Mucosa of rectum (tissue), 2 donors: ENCODE data around the gene CCDC167.

Experiments used
- H3K27ac ChIP-seq, 2 donors: one replicate each; pipeline ENCODE4 v1.7.0; 2013; ENCODE audit warnings: inconsistent platforms in 2 of 2, low read depth in 2 of 2, low read length in 2 of 2
- H3K27me3 ChIP-seq, 2 donors: one replicate each; pipeline ENCODE4 v1.7.0; 2013; ENCODE audit warnings: low read length in 2 of 2; ENCODE audit not compliant: control insufficient read depth in 2 of 2, insufficient read depth in 2 of 2
- H3K36me3 ChIP-seq, 2 donors: one replicate each; pipeline ENCODE4 v1.7.0; 2013; ENCODE audit warnings: low read length in 2 of 2; ENCODE audit not compliant: control insufficient read depth in 2 of 2, insufficient read depth in 2 of 2
- H3K4me1 ChIP-seq, 2 donors: one replicate each; pipeline ENCODE4 v1.7.0; 2013; ENCODE audit warnings: low read length in 2 of 2, mild to moderate bottlenecking in 1 of 2; ENCODE audit not compliant: control insufficient read depth in 2 of 2, insufficient read depth in 2 of 2
- H3K4me3 ChIP-seq, 2 donors: one replicate each; pipeline ENCODE4 v1.7.0; 2013; ENCODE audit warnings: low read length in 2 of 2
- H3K9ac ChIP-seq, 2 donors: one replicate each; pipeline ENCODE4 v1.7.0; 2013; ENCODE audit warnings: low read length in 2 of 2, low read depth in 1 of 2, mild to moderate bottlenecking in 1 of 2
- H3K9me3 ChIP-seq, 2 donors: one replicate each; pipeline ENCODE4 v1.7.0; 2013; ENCODE audit warnings: low read length in 2 of 2; ENCODE audit not compliant: control insufficient read depth in 2 of 2
- donor health status: healthy.
- donor health status: Normal muscosa, but diverticular disease.

Gene CCDC167

GRCh38 chr6:37519461-37519860, 19.8 kb upstream of the CCDC167 start:
- Histone ChIP-seq H3K36me3 (no peaks in the 10 kb centered on the region), H3K4me1 (peaks cover 0 to 6% of the 10 kb centered on the region in 2 donors), H3K27me3 (peaks cover 0 to 3% of the 10 kb centered on the region in 2 donors)

GRCh38 chr6:37518116-37518515, 18.4 kb upstream of the CCDC167 start:
- Histone ChIP-seq H3K27me3 (peaks cover 2 to 6% of the 10 kb centered on the region in 2 donors), H3K9ac (no peak overlapping the region), H3K4me3 (no peak overlapping the region), H3K4me1 (peaks cover 0 to 6% of the 10 kb centered on the region in 2 donors), H3K9me3 (no peaks in the 10 kb centered on the region), H3K36me3 (no peaks in the 10 kb centered on the region), H3K27ac (no peak overlapping the region)

More at GRCh38 chr6:37519461-37519860, 19.8 kb upstream of the CCDC167 start:
- Histone ChIP-seq H3K4me3 (no peak overlapping the region), H3K9me3 (no peaks in the 10 kb centered on the region), H3K27ac (no peak overlapping the region), H3K9ac (no peak overlapping the region)

DNA sequence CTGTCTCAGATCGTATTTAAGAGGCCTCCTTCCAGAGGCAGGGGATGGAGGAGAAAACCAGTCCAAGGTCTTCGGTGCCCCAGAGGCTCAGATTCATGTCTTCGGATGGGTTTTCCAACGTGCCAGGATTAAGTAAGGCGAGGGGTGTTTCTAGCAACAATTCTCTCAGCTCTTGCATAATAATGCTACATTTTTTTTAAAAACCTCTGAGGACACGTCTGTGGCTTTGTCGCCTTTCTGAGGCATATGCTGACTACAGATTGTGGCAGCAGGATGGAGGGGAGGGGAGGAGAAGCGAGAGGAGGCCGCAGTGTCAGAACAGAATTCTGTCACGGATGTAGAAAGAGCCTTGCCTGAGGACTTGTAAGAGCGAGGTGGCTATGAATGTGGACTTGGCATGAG, 17.7 kb upstream of the CCDC167 start:
- Histone ChIP-seq H3K4me3 (no peak overlapping the region), H3K27me3 (peaks cover 6 to 8% of the 10 kb centered on the region in 2 donors), H3K27ac (peak overlapping the region in 1 of 2 donors; percentile 68), H3K4me1 (peaks cover 0 to 6% of the 10 kb centered on the region in 2 donors), H3K9me3 (no peaks in the 10 kb centered on the region), H3K36me3 (no peaks in the 10 kb centered on the region), H3K9ac (no peak overlapping the region)

- H3K27ac ChIP-seq: peak overlapping the region in 1 of 2 donors; percentile 68
- peaks cover 6 to 8% of the 10 kb centered on the region in 2 donors for H3K27me3 ChIP-seq
- H3K9me3 ChIP-seq: no peaks in the 10 kb centered on the region
- no peak overlapping the region for H3K9ac ChIP-seq
- H3K4me1 ChIP-seq: peaks cover 0 to 6% of the 10 kb centered on the region in 2 donors
- no peak overlapping the region for H3K4me3 ChIP-seq
- H3K36me3 ChIP-seq: no peaks in the 10 kb centered on the region
Observed at GRCh38 chr6:37516920-37517405, 17.3 kb upstream of the CCDC167 start.

DNA sequence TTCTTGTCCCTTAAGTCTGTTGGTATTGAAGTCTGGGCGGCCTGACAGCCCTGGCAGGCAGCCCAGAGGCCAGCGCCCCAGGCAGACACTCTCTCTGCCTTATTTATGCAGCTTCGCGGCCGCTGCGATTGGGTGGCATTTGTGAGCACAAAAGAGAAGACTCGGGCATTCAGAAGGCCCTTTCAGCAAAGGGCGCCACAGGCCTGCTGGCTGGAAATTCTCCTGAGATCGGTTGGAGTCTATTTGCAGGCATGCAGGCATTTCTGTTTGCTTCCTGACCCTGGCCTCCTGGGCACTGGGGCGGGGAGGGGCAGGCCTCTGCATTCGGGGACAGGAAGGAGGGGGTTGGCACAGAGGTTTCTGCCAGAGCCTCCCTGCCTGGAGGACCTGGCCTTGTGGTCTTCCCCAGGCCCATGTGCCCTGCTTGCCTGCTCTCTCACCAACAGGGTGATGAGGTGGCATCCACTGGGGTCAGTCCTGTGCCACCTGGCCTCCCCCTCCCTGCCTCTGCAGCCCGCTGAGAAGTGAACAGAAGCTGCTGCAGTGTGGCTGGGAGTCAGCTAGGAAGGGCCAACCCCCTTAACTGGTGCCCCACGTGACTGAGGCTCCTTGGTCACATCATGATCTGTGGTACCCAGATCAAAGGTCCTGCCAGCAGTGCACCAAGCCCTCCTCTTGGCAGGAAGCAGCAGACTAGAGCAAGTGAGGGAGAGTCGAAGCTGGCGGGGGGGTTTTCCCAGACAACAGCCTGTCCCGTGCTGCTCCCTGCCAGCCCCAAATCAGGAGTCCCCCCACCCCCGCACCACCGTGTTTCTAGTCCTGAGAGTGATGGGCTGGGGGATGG, 16.6 kb upstream of the CCDC167 start:
- H3K4me1 ChIP-seq: peaks cover 0 to 6% of the 10 kb centered on the region in 2 donors
- peak overlapping the region; percentile 41 to 68 for H3K27ac ChIP-seq
- H3K9ac ChIP-seq: no peak overlapping the region
- peak overlapping the region in 1 of 2 donors; percentile 2 for H3K4me3 ChIP-seq
- no peaks in the 10 kb centered on the region for H3K9me3 ChIP-seq
- H3K36me3 ChIP-seq: no peaks in the 10 kb centered on the region
- peaks cover 6 to 8% of the 10 kb centered on the region in 2 donors for H3K27me3 ChIP-seq

- no peaks in the 10 kb centered on the region for H3K9me3 ChIP-seq
- H3K36me3 ChIP-seq: no peaks in the 10 kb centered on the region
- H3K27ac ChIP-seq: peak overlapping the region in 1 of 2 donors; percentile 68
- peak overlapping the region in 1 of 2 donors; percentile 2 for H3K4me3 ChIP-seq
- H3K9ac ChIP-seq: no peak overlapping the region
- peaks cover 6 to 8% of the 10 kb centered on the region in 2 donors for H3K27me3 ChIP-seq
- H3K4me1 ChIP-seq: peaks cover 0 to 6% of the 10 kb centered on the region in 2 donors
Observed at GRCh38 chr6:37515712-37516075, 16.0 kb upstream of the CCDC167 start.

- Histone ChIP-seq H3K9me3 (no peaks in the 10 kb centered on the region), H3K27ac (no peak overlapping the region), H3K36me3 (no peaks in the 10 kb centered on the region), H3K27me3 (peaks cover 6 to 8% of the 10 kb centered on the region in 2 donors), H3K4me1 (peaks cover 0 to 6% of the 10 kb centered on the region in 2 donors), H3K9ac (no peak overlapping the region), H3K4me3 (no peak overlapping the region)
Observed at GRCh38 chr6:37514837-37515236, 15.1 kb upstream of the CCDC167 start.

GRCh38 chr6:37514321-37514771, 14.7 kb upstream of the CCDC167 start:
- Histone ChIP-seq H3K4me1 (peaks cover 0 to 6% of the 10 kb centered on the region in 2 donors), H3K4me3 (no peak overlapping the region), H3K9ac (no peak overlapping the region), H3K27ac (no peak overlapping the region), H3K27me3 (peaks cover 6 to 8% of the 10 kb centered on the region in 2 donors), H3K36me3 (no peaks in the 10 kb centered on the region), H3K9me3 (no peaks in the 10 kb centered on the region)

- no peak overlapping the region for H3K9ac ChIP-seq
- no peaks in the 10 kb centered on the region for H3K36me3 ChIP-seq
- peaks cover 0 to 6% of the 10 kb centered on the region in 2 donors for H3K4me1 ChIP-seq
- H3K9me3 ChIP-seq: no peaks in the 10 kb centered on the region
- H3K4me3 ChIP-seq: no peak overlapping the region
- H3K27me3 ChIP-seq: peaks cover 6 to 8% of the 10 kb centered on the region in 2 donors
- H3K27ac ChIP-seq: no peak overlapping the region
Observed at GRCh38 chr6:37513576-37513975, 13.9 kb upstream of the CCDC167 start.

DNA sequence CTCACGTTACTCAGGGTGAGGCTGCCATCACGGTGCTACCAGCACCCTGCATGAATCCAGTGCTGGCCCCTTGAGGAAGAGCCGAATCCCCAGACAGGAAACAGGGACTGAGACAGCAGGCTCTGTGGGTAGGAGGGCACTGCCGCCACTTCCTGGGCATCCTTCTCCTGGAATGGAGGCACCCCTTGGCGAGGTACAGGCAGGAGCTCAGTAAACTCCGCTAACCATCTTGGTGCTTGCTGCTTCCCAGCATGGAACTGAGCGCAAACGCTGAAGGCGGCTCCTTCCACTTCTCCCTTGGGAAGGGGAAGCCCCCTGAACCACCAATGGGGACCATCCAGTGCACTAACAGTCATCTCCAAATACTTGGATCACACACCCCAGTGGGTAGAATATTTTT, 13.5 kb upstream of the CCDC167 start:
- Histone ChIP-seq H3K9ac (no peak overlapping the region), H3K27ac (no peak overlapping the region), H3K4me3 (no peak overlapping the region), H3K4me1 (peaks cover 0 to 6% of the 10 kb centered on the region in 2 donors), H3K27me3 (peaks cover 6 to 8% of the 10 kb centered on the region in 2 donors), H3K9me3 (no peaks in the 10 kb centered on the region), H3K36me3 (no peaks in the 10 kb centered on the region)
